HG02571 (cell line): Measurements from ENCODE around the gene KIAA0408.
"Not testable (repeated sequence)": the region's sequence is repeated elsewhere in the genome, so short reads cannot be mapped to it uniquely, and the experiment has no call there.

ENCODE experiments used
- ATAC-seq: cut with Tn5 transposase; IDR thresholded peaks from one replicate; pipeline ENCODE4 v1.9.1; 2021; ENCODE audit warnings: mild to moderate bottlenecking, moderate library complexity; ENCODE audit not compliant: unreplicated experiment

KIAA0408 gene

DNA sequence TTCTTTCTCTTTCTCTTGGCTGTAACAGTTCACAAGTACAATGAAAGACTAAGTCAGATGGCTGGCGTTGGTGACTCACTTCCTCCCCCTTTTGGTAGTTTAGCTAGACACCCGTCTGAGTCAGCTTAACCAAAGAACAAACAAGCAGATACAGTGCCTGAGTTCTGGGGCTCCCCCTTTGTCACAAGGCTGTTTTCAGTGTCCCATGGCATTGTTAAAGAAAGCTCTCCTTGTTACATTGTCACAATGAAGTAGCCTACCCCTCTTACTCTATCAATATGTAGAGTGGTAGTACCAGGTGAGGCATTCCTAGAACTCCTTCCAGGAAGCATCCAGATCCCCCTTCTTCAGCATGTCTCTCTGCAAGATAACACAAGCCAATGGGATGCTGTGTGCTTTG, 38.6 kb downstream of the KIAA0408 start:
- ATAC-seq = peak; percentile 100

DNA sequence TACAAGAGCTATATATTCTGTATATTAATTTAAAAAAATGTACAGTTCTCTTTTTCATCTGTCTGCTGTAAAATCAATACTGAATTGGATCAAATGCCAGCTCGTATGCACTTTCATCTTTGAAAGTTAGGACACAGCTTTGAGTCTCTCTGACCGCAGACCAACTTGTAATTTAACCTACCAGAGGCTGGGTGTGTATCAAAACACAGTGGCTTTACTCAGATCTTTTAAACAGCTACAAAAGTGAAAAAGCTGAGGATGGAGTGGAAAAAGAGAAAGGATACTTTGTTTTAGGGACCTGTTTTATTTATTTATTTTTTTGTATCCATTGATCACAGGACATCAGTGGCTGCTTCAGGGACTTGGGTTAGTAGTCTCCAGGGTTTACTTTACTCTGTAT, 44.1 kb downstream of the KIAA0408 start:
- ATAC-seq = no peak

DNA sequence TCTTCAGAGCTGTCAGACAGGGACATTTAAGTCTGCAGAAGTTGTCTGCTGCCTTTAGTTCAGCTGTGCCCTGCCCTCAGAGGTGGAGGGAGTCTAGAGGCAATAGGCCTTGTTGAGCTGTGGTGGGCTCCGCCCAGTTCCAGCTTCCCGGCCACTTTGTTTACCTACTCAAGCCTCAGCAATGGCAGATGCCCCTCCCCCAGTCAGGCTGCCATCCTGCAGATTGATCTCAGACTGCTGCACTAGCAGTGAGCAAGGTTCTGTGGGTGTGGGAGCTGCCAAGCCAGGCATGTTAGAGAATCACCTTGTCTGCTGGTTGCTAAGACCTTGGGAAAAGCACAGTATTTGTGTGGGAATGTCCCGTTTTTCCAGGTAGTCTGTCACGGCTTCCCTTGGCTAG, 46.1 kb downstream of the KIAA0408 start:
- not testable (repeated sequence) for ATAC-seq

DNA sequence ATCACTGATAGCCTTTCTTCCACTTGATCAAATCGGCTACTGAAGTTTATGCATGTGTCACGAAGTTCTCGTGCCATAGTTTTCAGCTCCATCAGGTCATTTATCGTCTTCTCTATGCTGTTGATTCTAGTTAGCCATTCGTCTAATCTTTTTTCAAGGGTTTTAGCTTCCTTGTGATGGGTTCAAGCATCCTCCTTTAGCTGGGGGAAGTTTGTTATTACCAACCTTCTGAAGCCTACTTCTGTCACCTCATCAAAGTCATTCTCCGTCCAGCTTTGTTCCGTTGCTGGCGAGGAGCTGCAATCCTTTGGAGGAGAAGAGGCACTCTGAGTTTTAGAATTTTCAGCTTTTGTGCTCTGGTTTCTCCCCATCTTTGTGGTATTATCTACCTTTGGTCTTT, 47.2 kb downstream of the KIAA0408 start:
- not testable (repeated sequence) for ATAC-seq
